BE2C (cell line): Measurements from ENCODE around the gene WASL.

Source experiments
- DNase-seq: peaks from one replicate; pipeline ENCODE4 v3.0.0-alpha.2; 2020
- H3K27me3 ChIP-seq: fragments of 250-450 bp; sonication (Bioruptor Pico); 2 replicates; pipeline ENCODE4 v1.5.1; 2020; ENCODE audit warnings: mild to moderate bottlenecking
- H3K36me3 ChIP-seq: fragments of 250-450 bp; sonication (Bioruptor Pico); 2 replicates; pipeline ENCODE4 v1.5.1; 2020; ENCODE audit warnings: mild to moderate bottlenecking
- H3K4me1 ChIP-seq: fragments of 250-450 bp; sonication (Bioruptor Pico); 2 replicates; pipeline ENCODE4 v1.5.1; 2020
- H3K4me3 ChIP-seq: 2 replicates; pipeline ENCODE4 v1.5.1; 2011; ENCODE audit warnings: low read depth, low read length
- H3K9me3 ChIP-seq: fragments of 250-450 bp; sonication (Bioruptor Pico); 2 replicates; pipeline ENCODE4 v1.5.1; 2020
- TF ChIP-seq, protein P1 (sequence below): IDR thresholded peaks from 2 replicates; pipeline ENCODE4 v1.5.1; 2012; ENCODE audit warnings: mild to moderate bottlenecking, low read depth, low read length

WASL gene

GRCh38 chr7:123761729-123762128 lies 12.9 kb upstream of the WASL start:
- TF ChIP-seq, protein P1, sequence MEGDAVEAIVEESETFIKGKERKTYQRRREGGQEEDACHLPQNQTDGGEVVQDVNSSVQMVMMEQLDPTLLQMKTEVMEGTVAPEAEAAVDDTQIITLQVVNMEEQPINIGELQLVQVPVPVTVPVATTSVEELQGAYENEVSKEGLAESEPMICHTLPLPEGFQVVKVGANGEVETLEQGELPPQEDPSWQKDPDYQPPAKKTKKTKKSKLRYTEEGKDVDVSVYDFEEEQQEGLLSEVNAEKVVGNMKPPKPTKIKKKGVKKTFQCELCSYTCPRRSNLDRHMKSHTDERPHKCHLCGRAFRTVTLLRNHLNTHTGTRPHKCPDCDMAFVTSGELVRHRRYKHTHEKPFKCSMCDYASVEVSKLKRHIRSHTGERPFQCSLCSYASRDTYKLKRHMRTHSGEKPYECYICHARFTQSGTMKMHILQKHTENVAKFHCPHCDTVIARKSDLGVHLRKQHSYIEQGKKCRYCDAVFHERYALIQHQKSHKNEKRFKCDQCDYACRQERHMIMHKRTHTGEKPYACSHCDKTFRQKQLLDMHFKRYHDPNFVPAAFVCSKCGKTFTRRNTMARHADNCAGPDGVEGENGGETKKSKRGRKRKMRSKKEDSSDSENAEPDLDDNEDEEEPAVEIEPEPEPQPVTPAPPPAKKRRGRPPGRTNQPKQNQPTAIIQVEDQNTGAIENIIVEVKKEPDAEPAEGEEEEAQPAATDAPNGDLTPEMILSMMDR, result no peak
- no peaks in the 10 kb centered on the region for H3K36me3 ChIP-seq

GRCh38 chr7:123757095-123757494 lies 8.3 kb upstream of the WASL start:
- TF ChIP-seq, protein P1, result no peak
- no peak for DNase-seq
- no peaks in the 10 kb centered on the region for H3K27me3 ChIP-seq
- no peaks in the 10 kb centered on the region for H3K36me3 ChIP-seq
- H3K4me3 ChIP-seq, result no peak overlapping the region
- H3K4me1 ChIP-seq, result no peaks in the 10 kb centered on the region
- no peaks in the 10 kb centered on the region for H3K9me3 ChIP-seq

More at GRCh38 chr7:123761729-123762128, 12.9 kb upstream of the WASL start:
- H3K9me3 ChIP-seq, result no peaks in the 10 kb centered on the region
- no peak for DNase-seq
- H3K4me1 ChIP-seq, result no peaks in the 10 kb centered on the region
- H3K4me3 ChIP-seq, result no peak overlapping the region
- H3K27me3 ChIP-seq, result no peaks in the 10 kb centered on the region

DNA sequence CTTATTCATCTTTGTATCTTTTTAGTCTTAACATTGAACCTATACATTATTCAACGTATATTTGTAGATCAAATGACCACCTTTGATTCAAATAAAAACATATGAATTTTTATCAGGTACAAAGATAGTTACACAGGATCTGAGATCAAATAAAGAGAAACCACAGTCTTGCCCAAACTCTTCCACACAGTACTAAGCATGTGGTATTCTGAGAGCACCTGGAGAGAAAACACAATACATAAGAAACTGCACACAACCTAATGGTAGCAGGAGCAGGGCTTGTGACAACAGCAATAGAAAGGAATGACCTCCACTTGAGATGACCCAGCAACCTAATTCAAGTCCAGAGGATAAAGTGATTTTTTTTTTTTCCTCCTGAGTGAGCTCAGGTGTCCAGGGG lies 6.5 kb upstream of the WASL start:
- no peaks in the 10 kb centered on the region for H3K9me3 ChIP-seq
- DNase-seq, result no peak

GRCh38 chr7:123754271-123754871 lies 5.6 kb upstream of the WASL start:
- DNase-seq, result no peak
- H3K4me3 ChIP-seq, result no peak overlapping the region
- H3K36me3 ChIP-seq, result no peaks in the 10 kb centered on the region
- H3K27me3 ChIP-seq, result no peaks in the 10 kb centered on the region
- H3K9me3 ChIP-seq, result no peaks in the 10 kb centered on the region
- TF ChIP-seq, protein P1, result no peak
- no peaks in the 10 kb centered on the region for H3K4me1 ChIP-seq

More for the DNA sequence above, 6.5 kb upstream of the WASL start:
- H3K4me1 ChIP-seq, result no peaks in the 10 kb centered on the region
- no peak overlapping the region for H3K4me3 ChIP-seq
- H3K27me3 ChIP-seq, result no peaks in the 10 kb centered on the region
- TF ChIP-seq, protein P1, result no peak
- H3K36me3 ChIP-seq, result no peaks in the 10 kb centered on the region

DNA sequence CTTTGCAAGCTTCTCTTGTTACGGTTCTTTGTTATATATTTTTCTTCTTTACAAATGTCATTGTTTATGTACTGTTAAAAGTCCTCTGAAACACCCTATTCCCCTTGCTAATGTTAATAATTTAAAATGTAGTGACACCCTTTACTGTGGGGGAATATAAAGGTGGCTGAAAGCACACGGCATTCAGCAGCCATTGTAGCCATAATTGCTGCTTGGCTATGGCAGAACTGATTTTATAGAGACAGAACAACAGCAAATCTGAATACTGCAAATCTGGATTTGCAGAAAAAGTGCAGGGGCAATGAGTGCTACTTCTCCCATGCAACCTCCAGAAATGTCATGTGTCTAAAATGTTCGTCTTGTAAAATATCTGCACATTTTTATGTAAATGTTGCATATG lies 3.7 kb upstream of the WASL start:
- no peak overlapping the region for H3K4me3 ChIP-seq
- no peaks in the 10 kb centered on the region for H3K36me3 ChIP-seq
- TF ChIP-seq, protein P1, result no peak
- no peaks in the 10 kb centered on the region for H3K4me1 ChIP-seq
- H3K9me3 ChIP-seq, result no peaks in the 10 kb centered on the region
- no peak for DNase-seq
- no peaks in the 10 kb centered on the region for H3K27me3 ChIP-seq

DNA sequence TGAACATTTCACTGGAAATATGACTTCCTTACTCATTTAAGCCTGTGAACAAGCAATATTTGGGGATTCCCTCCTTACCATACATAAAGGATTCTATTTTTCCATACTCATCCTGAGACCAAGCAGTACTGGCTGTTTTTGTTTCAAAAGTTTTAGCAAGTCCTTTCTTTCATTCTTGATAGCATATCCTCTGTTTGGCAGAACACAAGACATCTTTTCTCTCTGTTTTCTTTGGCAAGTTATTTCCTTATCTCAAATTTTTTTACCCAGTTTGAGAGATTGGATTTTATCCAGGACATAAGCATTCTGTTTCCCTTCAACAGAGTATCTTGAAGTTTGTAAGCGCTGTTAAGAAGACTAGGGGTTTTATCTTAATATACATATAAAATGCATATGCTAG lies 3.0 kb upstream of the WASL start:
- TF ChIP-seq, protein P1, result no peak
- Histone ChIP-seq H3K27me3 (no peaks in the 10 kb centered on the region), H3K9me3 (no peaks in the 10 kb centered on the region), H3K36me3 (no peaks in the 10 kb centered on the region), H3K4me3 (no peak overlapping the region), H3K4me1 (no peaks in the 10 kb centered on the region)
- DNase-seq, result no peak
